ENCODE data around the gene STARD7. TPM values are rescaled to one million over a fixed set of nuclear protein-coding genes. Genes with fewer than 3 reads are reported as not detected.
A peak's percentile ranks its signal among the peaks of the same experiment; 100 is the strongest.
"Not testable (repeated sequence)": the region's sequence is repeated elsewhere in the genome, so short reads cannot be mapped to it uniquely, and the experiment has no call there.

Gene STARD7
- total RNA-seq, 1 experiment from 2014 or later, result 253 TPM

GRCh38 chr2:96241900-96242611 is 33.4 kb upstream of the STARD7 start:
- no peak for DNase-seq
- Histone ChIP-seq H3K27me3 (ENCODE audit: control insufficient read depth, insufficient read depth, low read length) (no peaks in the 10 kb centered on the region), H3K4me3 (ENCODE audit: insufficient read depth, low read depth, low read length) (no peak overlapping the region), H3K36me3 (replicated peaks; ENCODE audit: control insufficient read depth, insufficient read depth, low read length) (no peaks in the 10 kb centered on the region)

DNA sequence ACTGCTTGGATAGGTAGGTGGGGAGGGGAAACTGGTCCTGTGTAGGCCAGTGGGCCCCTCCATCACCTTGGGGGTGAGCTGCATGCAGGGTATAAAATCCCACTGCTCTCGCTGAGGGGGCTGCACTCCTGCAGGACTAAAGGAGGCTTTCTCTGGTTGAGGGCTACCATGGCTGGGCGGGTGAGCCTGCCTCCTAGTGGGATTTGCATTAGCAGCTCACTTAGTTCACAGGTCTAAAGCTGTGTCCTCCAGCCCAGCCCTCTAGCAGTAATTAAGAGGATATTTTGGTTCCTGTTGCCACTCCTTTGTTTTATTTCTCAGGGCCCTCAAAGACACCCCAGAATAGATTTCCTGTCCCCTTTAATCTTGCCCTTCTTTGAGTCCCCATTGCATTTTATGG is 32.6 kb upstream of the STARD7 start:
- Histone ChIP-seq H3K36me3 (replicated peaks; ENCODE audit: control insufficient read depth, insufficient read depth, low read length) (no peaks in the 10 kb centered on the region), H3K27me3 (ENCODE audit: control insufficient read depth, insufficient read depth, low read length) (no peaks in the 10 kb centered on the region), H3K4me3 (ENCODE audit: insufficient read depth, low read depth, low read length) (no peak overlapping the region)
- peak; percentile 54 for DNase-seq

DNA sequence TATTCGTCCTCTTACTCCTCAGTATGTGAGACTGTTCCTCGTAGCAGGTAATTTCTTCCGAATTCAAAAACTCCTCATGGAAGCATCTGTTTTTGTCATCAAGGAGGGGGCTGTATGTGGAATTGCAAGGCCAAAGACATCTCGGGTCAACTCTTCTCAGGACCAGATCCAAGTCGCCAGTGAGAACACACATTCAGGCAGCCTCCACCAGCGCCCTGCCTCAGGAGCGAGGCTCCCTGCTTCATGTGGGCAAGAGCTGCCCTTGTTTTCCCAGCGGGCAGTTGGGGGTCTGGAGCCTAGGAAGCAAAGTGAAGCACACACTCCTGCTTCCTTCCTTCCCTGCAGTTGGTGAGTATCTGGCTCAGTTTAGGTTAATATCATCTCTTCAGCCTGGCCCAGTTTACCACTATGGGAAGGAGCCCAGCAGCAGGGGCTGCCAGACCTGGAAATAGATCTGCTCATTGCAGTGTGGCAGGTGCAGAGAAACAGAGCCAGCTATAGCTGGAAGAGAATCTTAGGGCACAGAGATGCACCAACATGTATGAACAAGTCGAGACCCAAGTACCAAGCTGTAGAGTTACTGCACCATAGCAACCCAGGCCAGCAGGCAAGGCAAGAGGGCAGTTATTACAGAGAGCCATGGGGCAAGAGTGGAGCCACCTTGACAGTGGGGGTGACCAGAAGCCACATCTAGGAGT is 31.9 kb upstream of the STARD7 start:
- Histone ChIP-seq H3K36me3 (replicated peaks; ENCODE audit: control insufficient read depth, insufficient read depth, low read length) (no peaks in the 10 kb centered on the region), H3K4me3 (ENCODE audit: insufficient read depth, low read depth, low read length) (no peak overlapping the region), H3K27me3 (ENCODE audit: control insufficient read depth, insufficient read depth, low read length) (no peaks in the 10 kb centered on the region)
- DNase-seq, result no peak

DNA sequence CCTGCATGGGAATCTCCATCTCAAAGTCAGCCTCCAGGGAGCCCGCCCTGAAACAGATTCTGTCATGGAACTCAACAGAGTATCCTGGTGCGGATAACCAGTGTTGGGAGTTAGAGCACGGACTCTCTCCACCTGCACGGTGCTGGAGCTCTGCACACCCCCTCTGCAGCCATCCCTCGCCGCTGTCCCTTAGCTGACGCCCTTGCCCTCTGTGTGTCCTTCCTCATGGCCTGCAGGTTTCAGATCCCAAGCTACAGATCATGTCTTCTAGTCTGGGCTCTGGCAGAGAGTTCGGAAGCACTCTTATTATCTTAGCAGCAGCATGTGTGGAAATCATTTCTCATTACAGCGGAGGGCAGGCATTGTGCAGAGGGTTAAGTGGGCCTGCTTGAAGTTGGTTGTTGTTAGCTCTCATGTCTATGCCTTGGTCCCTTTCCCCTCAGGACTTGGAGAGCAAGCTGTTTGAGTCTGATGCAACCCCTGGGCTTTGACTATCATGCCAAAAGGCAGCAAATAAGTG is 31.2 kb upstream of the STARD7 start:
- no peak overlapping the region for H3K4me3 ChIP-seq (ENCODE audit: insufficient read depth, low read depth, low read length)
- no peaks in the 10 kb centered on the region for H3K36me3 ChIP-seq (replicated peaks; ENCODE audit: control insufficient read depth, insufficient read depth, low read length)
- no peaks in the 10 kb centered on the region for H3K27me3 ChIP-seq (ENCODE audit: control insufficient read depth, insufficient read depth, low read length)
- DNase-seq, result no peak

DNA sequence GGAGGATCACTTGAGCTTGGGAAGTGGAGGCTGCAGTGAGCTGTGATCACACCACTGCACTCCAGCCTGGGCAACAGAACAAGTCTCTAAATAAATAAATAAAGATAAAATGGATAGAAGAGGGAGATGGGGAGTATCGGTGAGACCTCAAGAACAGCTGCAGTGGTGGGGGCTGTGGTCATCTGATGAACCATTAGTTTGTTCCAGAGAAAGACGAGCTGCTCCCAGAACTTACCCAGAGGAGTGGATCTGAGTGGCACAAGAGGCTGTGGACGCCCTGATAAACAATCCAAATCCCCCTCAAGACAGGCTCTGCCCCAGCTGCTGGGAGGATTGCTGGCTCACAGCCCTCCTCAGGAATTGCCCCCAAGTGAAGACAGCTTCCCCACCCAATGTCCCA is 30.5 kb upstream of the STARD7 start:
- Histone ChIP-seq H3K4me3 (ENCODE audit: insufficient read depth, low read depth, low read length) (no peak overlapping the region), H3K27me3 (ENCODE audit: control insufficient read depth, insufficient read depth, low read length) (no peaks in the 10 kb centered on the region), H3K36me3 (replicated peaks; ENCODE audit: control insufficient read depth, insufficient read depth, low read length) (no peaks in the 10 kb centered on the region)
- no peak for DNase-seq

DNA sequence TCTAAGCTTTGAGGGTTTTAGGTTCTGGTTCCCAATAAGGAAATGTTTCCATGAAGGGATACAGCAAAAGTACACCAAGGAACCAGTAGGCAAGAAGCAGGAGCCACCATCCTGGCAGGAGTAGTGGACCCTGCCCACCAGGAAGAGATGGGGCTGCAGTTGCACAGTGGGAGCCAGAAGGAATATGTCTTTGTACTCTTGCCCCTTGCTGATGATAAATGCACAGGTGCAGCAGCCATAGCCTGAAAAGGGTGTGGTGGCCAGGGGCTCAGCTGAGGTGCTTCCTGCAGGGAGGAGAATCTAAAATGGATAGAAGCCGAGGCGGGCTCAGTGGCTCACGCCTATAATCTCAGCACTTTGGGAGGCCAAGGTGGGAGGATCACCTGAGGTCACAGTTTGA is 29.6 kb upstream of the STARD7 start:
- DNase-seq, result no peak
- Histone ChIP-seq H3K27me3 (ENCODE audit: control insufficient read depth, insufficient read depth, low read length) (no peaks in the 10 kb centered on the region), H3K36me3 (replicated peaks; ENCODE audit: control insufficient read depth, insufficient read depth, low read length) (no peaks in the 10 kb centered on the region)

DNA sequence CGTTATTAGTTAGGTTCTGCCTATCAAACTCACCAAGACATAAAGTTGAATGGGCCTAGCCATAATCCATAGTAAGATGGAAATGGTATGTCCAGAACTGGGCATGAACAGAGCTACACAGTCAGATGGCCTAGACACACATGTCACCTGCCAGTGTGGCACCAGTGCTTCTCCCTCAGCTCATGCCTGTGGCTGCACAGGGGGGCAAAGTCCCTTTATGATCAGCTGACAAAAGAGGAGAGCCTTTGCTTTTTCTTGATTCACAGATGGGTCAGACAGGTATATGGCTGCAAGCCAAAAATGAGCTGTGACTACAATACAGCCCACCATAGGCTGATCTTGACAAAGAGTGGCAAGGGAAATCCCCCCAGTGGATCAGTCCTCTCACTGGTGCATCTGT is 28.3 kb upstream of the STARD7 start:
- no peak overlapping the region for H3K4me3 ChIP-seq (ENCODE audit: insufficient read depth, low read depth, low read length)
- no peaks in the 10 kb centered on the region for H3K27me3 ChIP-seq (ENCODE audit: control insufficient read depth, insufficient read depth, low read length)
- no peak for DNase-seq

More for the DNA sequence above, 29.6 kb upstream of the STARD7 start:
- H3K4me3 ChIP-seq (ENCODE audit: insufficient read depth, low read depth, low read length), result no peak overlapping the region

GRCh38 chr2:96233880-96234316 is 25.3 kb upstream of the STARD7 start:
- no peak for DNase-seq
- no peak overlapping the region for H3K4me3 ChIP-seq (ENCODE audit: insufficient read depth, low read depth, low read length)
- H3K36me3 ChIP-seq (replicated peaks; ENCODE audit: control insufficient read depth, insufficient read depth, low read length), result no peaks in the 10 kb centered on the region
- no peaks in the 10 kb centered on the region for H3K27me3 ChIP-seq (ENCODE audit: control insufficient read depth, insufficient read depth, low read length)

More for the DNA sequence above, 28.3 kb upstream of the STARD7 start:
- no peaks in the 10 kb centered on the region for H3K36me3 ChIP-seq (replicated peaks; ENCODE audit: control insufficient read depth, insufficient read depth, low read length)

- Histone ChIP-seq H3K27me3 (ENCODE audit: control insufficient read depth, insufficient read depth, low read length) (no peaks in the 10 kb centered on the region), H3K4me3 (ENCODE audit: insufficient read depth, low read depth, low read length) (no peak overlapping the region), H3K36me3 (replicated peaks; ENCODE audit: control insufficient read depth, insufficient read depth, low read length) (no peaks in the 10 kb centered on the region)
- DNase-seq, result no peak
Measured at GRCh38 chr2:96233436-96233835, 24.8 kb upstream of the STARD7 start.

DNA sequence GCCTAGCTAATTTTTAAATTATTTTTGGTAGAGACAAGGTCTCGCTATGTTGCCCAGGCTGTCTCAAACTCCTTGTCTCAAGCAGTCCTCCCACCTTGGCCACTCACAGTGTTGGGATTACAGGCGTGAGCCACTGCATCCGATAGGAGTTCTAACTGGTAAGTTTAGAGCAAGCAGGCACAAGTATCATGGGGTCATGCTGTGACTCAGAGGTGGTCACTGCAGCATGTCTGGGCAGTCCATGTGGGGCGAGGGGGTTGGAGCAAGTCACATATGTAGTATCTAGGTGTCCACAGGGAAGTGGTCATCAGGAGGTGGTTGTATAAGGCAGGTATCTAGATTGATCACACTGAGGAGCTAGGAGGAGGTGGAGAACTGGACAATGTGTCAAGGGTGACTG is 22.7 kb upstream of the STARD7 start:
- DNase-seq, result no peak
- no peak overlapping the region for H3K4me3 ChIP-seq (ENCODE audit: insufficient read depth, low read depth, low read length)
- no peaks in the 10 kb centered on the region for H3K36me3 ChIP-seq (replicated peaks; ENCODE audit: control insufficient read depth, insufficient read depth, low read length)
- no peaks in the 10 kb centered on the region for H3K27me3 ChIP-seq (ENCODE audit: control insufficient read depth, insufficient read depth, low read length)

- Histone ChIP-seq H3K36me3 (replicated peaks; ENCODE audit: control insufficient read depth, insufficient read depth, low read length) (no peaks in the 10 kb centered on the region), H3K27me3 (ENCODE audit: control insufficient read depth, insufficient read depth, low read length) (no peaks in the 10 kb centered on the region), H3K4me3 (ENCODE audit: insufficient read depth, low read depth, low read length) (no peak overlapping the region)
- DNase-seq, result no peak
Measured at GRCh38 chr2:96225016-96225533, 16.4 kb upstream of the STARD7 start.

DNA sequence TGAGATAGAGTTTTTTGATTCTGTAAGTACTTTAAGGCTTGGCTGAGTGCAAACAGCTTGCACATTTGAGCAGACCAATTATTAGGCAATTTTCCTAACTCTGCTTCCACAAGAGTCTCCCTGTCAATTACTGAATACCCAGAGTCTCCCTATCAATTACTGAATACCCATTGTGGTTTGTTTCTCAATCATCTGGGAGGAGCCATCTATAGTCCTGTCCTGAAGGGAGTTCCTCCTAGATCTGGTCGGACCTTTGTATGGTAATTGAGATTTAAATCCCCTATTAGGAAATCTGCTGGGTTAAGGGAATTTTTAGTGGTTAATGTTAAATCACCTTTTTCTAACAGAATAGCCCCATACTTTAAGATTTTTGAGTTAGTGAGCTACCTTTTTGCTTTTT is 12.5 kb upstream of the STARD7 start:
- not testable (repeated sequence) for H3K36me3 ChIP-seq (replicated peaks; ENCODE audit: control insufficient read depth, insufficient read depth, low read length); DNase-seq; H3K27me3 ChIP-seq (ENCODE audit: control insufficient read depth, insufficient read depth, low read length); H3K4me3 ChIP-seq (ENCODE audit: insufficient read depth, low read depth, low read length)

- H3K4me3 ChIP-seq (ENCODE audit: insufficient read depth, low read depth, low read length); H3K36me3 ChIP-seq (replicated peaks; ENCODE audit: control insufficient read depth, insufficient read depth, low read length); DNase-seq; H3K27me3 ChIP-seq (ENCODE audit: control insufficient read depth, insufficient read depth, low read length): not testable (repeated sequence)
Measured at GRCh38 chr2:96219959-96220358, 11.3 kb upstream of the STARD7 start.

DNA sequence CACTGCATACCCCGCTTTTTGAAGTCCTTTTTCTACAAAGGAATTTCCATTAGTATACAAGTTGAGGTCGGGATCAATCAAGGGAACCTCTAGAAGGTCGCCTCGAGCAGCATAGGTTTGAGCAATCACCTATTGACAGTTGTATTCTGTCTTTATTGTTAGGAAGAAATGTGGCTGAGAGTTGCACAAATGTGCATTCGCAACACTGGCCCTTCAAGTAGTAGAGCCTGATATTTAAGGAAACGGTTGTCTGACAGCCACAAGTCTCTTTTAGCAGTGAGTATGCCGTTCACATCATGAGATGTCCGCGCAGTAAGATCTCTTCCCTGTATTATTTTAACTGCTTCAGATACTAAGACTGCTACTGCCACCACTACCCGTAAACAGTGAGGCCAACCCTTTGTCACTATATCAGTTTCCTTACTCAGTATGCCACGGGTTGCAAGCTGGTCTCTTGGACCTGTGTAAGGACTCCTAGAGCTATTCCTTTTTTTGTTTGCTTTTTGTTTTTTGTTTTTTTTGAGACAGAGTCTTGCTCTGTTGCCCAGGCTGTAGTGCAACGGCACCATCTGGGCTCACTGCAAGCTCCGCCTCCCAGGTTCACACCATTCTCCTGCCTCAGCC is 10.0 kb upstream of the STARD7 start:
- DNase-seq, result no peak
- Histone ChIP-seq H3K36me3 (replicated peaks; ENCODE audit: control insufficient read depth, insufficient read depth, low read length) (no peaks in the 10 kb centered on the region), H3K27me3 (ENCODE audit: control insufficient read depth, insufficient read depth, low read length) (no peaks in the 10 kb centered on the region), H3K4me3 (ENCODE audit: insufficient read depth, low read depth, low read length) (no peak overlapping the region)

- no peak overlapping the region for H3K4me3 ChIP-seq (ENCODE audit: insufficient read depth, low read depth, low read length)
- no peak for DNase-seq
- no peaks in the 10 kb centered on the region for H3K36me3 ChIP-seq (replicated peaks; ENCODE audit: control insufficient read depth, insufficient read depth, low read length)
- H3K27me3 ChIP-seq (ENCODE audit: control insufficient read depth, insufficient read depth, low read length), result no peaks in the 10 kb centered on the region
Measured at GRCh38 chr2:96214554-96214953, 5.9 kb upstream of the STARD7 start.
